ENCODE results near the gene MED9.

- TF ChIP-seq MYC (IDR thresholded peaks at IDR 0.05; ENCODE audit: low read depth, low read length) (no peak), POLR2A (IDR thresholded peaks at IDR 0.05; ENCODE audit: extremely low read depth, insufficient read length) (no peak)
Observed at GRCh38 chr17:17510456-17511292, 33.9 kb downstream of the MED9 start.
